ENCODE measurements around the gene CFAP90.

The CFAP90 gene

DNA sequence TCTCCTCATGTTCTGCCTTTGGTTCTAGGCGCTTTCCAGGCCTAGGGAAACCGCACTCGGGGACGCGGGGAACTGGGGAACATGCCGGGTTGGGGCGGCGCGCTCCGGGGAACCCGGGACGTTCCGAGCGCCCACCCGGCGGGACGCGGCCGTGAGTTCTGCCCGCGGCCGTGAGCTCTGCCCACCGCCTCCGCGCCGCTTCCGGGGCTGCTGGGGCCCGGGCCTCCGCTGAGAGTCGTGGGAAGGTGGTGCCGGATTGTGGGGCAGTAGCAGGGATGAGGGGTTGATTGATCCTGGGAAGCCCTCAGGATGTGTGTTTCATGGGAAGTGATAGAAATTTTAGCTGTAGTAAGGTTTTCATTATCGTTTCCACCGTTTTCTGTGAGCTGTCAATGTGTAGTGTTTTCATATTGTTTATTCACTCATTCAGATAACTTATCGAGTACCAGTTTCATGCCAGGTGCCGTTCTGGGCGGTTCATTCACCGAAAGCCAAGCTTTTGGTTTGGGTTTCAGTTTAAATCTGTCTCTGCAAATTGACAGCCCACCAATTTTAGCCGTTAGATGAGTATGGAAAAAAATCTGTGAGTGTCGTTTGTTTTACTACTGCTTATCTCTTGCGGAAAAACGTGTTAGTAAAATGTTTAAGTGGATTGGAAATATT, 18.7 kb upstream of the CFAP90 start:
- H3K36me3 ChIP-seq (ENCODE audit: control insufficient read depth, insufficient read depth, low read length), result no peaks in the 10 kb centered on the region
- H3K27me3 ChIP-seq (ENCODE audit: control insufficient read depth, insufficient read depth, low read length), result no peaks in the 10 kb centered on the region
- H3K27ac ChIP-seq, result peak overlapping the region; percentile 39
- H3K4me2 ChIP-seq (ENCODE audit: low read length), result peak overlapping the region; percentile 79
- H3K4me3 ChIP-seq (ENCODE audit: low read depth, low read length), result peak overlapping the region; percentile 83
- peak overlapping the region; percentile 25 for H3K9ac ChIP-seq
- H3K4me1 ChIP-seq, result no peaks in the 10 kb centered on the region
- peak overlapping the region; percentile 62 for H2AFZ ChIP-seq
- TF ChIP-seq, protein P1, sequence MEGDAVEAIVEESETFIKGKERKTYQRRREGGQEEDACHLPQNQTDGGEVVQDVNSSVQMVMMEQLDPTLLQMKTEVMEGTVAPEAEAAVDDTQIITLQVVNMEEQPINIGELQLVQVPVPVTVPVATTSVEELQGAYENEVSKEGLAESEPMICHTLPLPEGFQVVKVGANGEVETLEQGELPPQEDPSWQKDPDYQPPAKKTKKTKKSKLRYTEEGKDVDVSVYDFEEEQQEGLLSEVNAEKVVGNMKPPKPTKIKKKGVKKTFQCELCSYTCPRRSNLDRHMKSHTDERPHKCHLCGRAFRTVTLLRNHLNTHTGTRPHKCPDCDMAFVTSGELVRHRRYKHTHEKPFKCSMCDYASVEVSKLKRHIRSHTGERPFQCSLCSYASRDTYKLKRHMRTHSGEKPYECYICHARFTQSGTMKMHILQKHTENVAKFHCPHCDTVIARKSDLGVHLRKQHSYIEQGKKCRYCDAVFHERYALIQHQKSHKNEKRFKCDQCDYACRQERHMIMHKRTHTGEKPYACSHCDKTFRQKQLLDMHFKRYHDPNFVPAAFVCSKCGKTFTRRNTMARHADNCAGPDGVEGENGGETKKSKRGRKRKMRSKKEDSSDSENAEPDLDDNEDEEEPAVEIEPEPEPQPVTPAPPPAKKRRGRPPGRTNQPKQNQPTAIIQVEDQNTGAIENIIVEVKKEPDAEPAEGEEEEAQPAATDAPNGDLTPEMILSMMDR (IDR thresholded peaks at IDR 0.05), result no peak
- no peaks in the 10 kb centered on the region for H3K9me3 ChIP-seq (ENCODE audit: control insufficient read depth, low read length)
- H3K79me2 ChIP-seq, result peaks cover 8% of the 10 kb centered on the region

DNA sequence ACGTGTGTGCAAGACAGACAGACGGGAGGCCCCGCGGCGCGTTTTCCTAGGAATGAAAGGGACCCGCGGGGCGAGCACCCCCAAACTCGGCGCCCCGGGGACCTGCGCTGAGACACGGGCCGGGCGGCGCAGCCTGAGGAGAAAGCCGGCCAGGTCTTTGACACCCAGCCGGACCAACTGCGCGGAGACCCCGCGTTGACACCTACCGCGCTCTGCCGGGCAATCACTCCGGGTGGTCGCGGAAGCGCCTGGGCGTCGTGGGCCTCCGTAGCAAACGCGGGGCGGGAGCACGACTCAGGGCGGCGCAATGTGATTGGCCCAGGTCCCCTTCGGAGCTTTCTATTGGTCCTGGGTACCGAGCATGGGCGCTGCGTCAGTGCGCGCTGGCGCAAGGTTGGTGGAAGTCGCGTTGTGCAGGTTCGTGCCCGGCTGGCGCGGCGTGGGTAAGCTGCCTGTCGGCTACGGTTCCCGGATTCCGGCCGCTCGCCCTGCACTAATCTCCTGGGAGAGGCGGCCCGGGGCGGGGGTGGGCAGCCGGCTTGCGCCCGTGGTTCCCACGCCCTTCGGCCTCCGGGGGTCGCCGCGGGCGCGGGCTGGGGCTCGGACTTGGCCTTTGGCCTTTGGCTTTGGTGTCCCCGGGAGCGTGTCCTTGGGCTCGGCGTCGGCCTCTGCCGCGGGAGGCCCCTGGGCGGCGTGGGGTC, 18.0 kb upstream of the CFAP90 start, which contains the start of the genes FASTKD3 and MTRR:
Gene FASTKD3, minus strand, starts transcription at position 259 of the 701 bp plus-strand sequence. CDS start 948 bp downstream, outside the sequence.
Gene MTRR, plus strand, starts transcription at position 376 of the 701 bp plus-strand sequence. CDS start 1,647 bp downstream, outside the sequence.
- H3K4me1 ChIP-seq, result no peaks in the 10 kb centered on the region

DNA sequence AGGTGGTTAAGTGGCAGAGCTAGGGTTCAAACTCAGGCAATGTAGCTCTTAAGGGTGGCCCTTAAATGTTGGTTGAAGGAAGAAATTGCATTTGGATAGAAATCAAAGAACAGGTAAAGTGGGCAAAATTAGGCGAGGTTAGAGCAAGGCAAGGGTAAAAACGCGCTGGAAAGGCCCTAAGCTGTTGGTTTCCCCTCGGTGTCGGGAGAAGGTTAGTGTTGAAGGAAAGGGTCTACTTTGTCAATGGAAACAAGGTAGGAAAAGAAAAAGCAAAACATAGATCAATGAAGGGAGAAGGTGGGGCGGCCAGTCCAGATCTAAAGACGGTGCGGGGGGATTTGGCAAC, 17.5 kb upstream of the CFAP90 start:
- no peaks in the 10 kb centered on the region for H3K27me3 ChIP-seq (ENCODE audit: control insufficient read depth, insufficient read depth, low read length)
- H3K9me3 ChIP-seq (ENCODE audit: control insufficient read depth, low read length), result no peaks in the 10 kb centered on the region
- peak overlapping the region; percentile 6 for H3K9ac ChIP-seq
- H3K4me2 ChIP-seq (ENCODE audit: low read length), result peak overlapping the region; percentile 79
- H3K36me3 ChIP-seq (ENCODE audit: control insufficient read depth, insufficient read depth, low read length), result no peaks in the 10 kb centered on the region
- H3K4me1 ChIP-seq, result no peaks in the 10 kb centered on the region
- H3K4me3 ChIP-seq (ENCODE audit: low read depth, low read length), result peak overlapping the region; percentile 83
- peak overlapping the region; percentile 62 for H2AFZ ChIP-seq
- TF ChIP-seq, protein P1 (IDR thresholded peaks at IDR 0.05), result no peak
- peak overlapping the region; percentile 13 for H3K27ac ChIP-seq
- H3K79me2 ChIP-seq, result peaks cover 8% of the 10 kb centered on the region

More for the DNA sequence above, 18.0 kb upstream of the CFAP90 start, which contains the start of the genes FASTKD3 and MTRR:
- TF ChIP-seq, protein P1 (IDR thresholded peaks at IDR 0.05), result no peak
- peak within 1 kb of the TSS; percentile 39 for H3K27ac ChIP-seq
- H3K4me2 ChIP-seq (ENCODE audit: low read length), result peak within 1 kb of the TSS; percentile 79
- peaks cover 8% of the 10 kb centered on the region for H3K79me2 ChIP-seq
- H3K9ac ChIP-seq, result peak within 1 kb of the TSS; percentile 25
- no peaks in the 10 kb centered on the region for H3K9me3 ChIP-seq (ENCODE audit: control insufficient read depth, low read length)
- H3K27me3 ChIP-seq (ENCODE audit: control insufficient read depth, insufficient read depth, low read length), result no peaks in the 10 kb centered on the region
- no peaks in the 10 kb centered on the region for H3K36me3 ChIP-seq (ENCODE audit: control insufficient read depth, insufficient read depth, low read length)
- peak within 1 kb of the TSS; percentile 83 for H3K4me3 ChIP-seq (ENCODE audit: low read depth, low read length)
- peak within 1 kb of the TSS; percentile 62 for H2AFZ ChIP-seq

DNA sequence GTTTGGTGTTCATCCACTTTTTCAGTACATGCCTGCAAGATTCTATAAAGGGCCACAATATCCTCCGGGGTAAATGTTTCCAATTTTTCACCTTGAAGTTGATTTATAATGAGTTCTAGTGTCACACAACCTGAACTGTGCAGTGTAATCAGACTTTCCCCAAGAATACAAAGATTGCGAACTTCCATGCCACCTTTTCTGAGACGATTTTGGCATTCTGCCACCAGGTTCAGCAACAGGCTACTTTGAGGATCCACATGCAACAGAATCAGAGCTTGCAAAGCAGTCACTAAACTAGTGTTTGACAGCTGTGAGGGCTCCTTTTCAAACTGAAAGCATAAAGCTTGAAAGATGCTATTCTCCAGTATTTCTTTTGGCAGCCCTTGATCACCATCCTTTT, 16.3 kb upstream of the CFAP90 start:
- Histone ChIP-seq H3K4me3 (ENCODE audit: low read depth, low read length) (peak overlapping the region; percentile 25), H2AFZ (no peak overlapping the region), H3K4me2 (ENCODE audit: low read length) (peak overlapping the region; percentile 20), H3K9me3 (ENCODE audit: control insufficient read depth, low read length) (no peaks in the 10 kb centered on the region), H3K36me3 (ENCODE audit: control insufficient read depth, insufficient read depth, low read length) (no peaks in the 10 kb centered on the region), H3K4me1 (no peaks in the 10 kb centered on the region), H3K27ac (no peak overlapping the region), H3K79me2 (peaks cover 8% of the 10 kb centered on the region), H3K27me3 (ENCODE audit: control insufficient read depth, insufficient read depth, low read length) (no peaks in the 10 kb centered on the region), H3K9ac (no peak overlapping the region)
- TF ChIP-seq, protein P1 (IDR thresholded peaks at IDR 0.05), result no peak
